Hepatocyte (in vitro differentiated cells): ENCODE data around the gene WT1. TPM values are rescaled to one million over a fixed set of nuclear protein-coding genes. Genes with fewer than 3 reads are reported as not detected.
"Not testable (repeated sequence)": the region's sequence is repeated elsewhere in the genome, so short reads cannot be mapped to it uniquely, and the experiment has no call there.

ENCODE experiments used
- DNase-seq: peaks from one replicate; pipeline ENCODE4 v3.0.0-alpha.2; 2016; ENCODE audit warnings: low spot score
- H2AFZ ChIP-seq: fragments of 200-600 bp; sonication (generic); 2 replicates; pipeline ENCODE4 v1.6.0; 2016; ENCODE audit warnings: antibody characterized with exemption, mild to moderate bottlenecking
- H3K27ac ChIP-seq: fragments of 200-600 bp; sonication (generic); 2 replicates; pipeline ENCODE4 v1.5.1; 2016; ENCODE audit warnings: mild to moderate bottlenecking
- H3K27me3 ChIP-seq: fragments of 200-600 bp; sonication (generic); 2 replicates; pipeline ENCODE4 v1.6.1; 2016
- H3K36me3 ChIP-seq: fragments of 200-600 bp; sonication (generic); replicated peaks from 2 replicates; pipeline ENCODE4 v1.5.1; 2016; ENCODE audit warnings: low read depth; ENCODE audit not compliant: insufficient read depth
- H3K4me1 ChIP-seq: fragments of 200-600 bp; sonication (generic); 2 replicates; pipeline ENCODE4 v1.5.1; 2016; ENCODE audit warnings: mild to moderate bottlenecking, moderate library complexity; ENCODE audit not compliant: insufficient read depth
- H3K4me2 ChIP-seq: fragments of 200-600 bp; sonication (generic); 2 replicates; pipeline ENCODE4 v1.6.0; 2016
- H3K4me3 ChIP-seq: fragments of 200-600 bp; sonication (generic); 2 replicates; pipeline ENCODE4 v1.5.1; 2016; ENCODE audit warnings: mild to moderate bottlenecking
- H3K79me2 ChIP-seq: fragments of 200-600 bp; sonication (generic); 2 replicates; pipeline ENCODE4 v1.6.0; 2017; ENCODE audit warnings: mild to moderate bottlenecking
- H3K9me2 ChIP-seq: fragments of 200-600 bp; sonication (generic); replicated peaks from 2 replicates; pipeline ENCODE4 v1.6.0; 2017; ENCODE audit warnings: mild to moderate bottlenecking; ENCODE audit not compliant: insufficient read depth
- H3K9me3 ChIP-seq: fragments of 200-600 bp; sonication (generic); 2 replicates; pipeline ENCODE4 v1.5.1; 2016; ENCODE audit warnings: low read depth, mild to moderate bottlenecking
- H4K20me1 ChIP-seq: fragments of 200-600 bp; sonication (generic); 2 replicates; pipeline ENCODE4 v1.6.0; 2016; ENCODE audit warnings: mild to moderate bottlenecking; ENCODE audit not compliant: insufficient read depth, poor library complexity, severe bottlenecking
- CTCF ChIP-seq: fragments of 200-600 bp; sonication (generic); IDR thresholded peaks from 2 replicates; pipeline ENCODE4 v1.5.1; 2016; ENCODE audit warnings: antibody characterized with exemption, mild to moderate bottlenecking; ENCODE audit not compliant: poor library complexity
- EZH2 ChIP-seq: fragments of 200-600 bp; sonication (generic); IDR thresholded peaks from 2 replicates; pipeline ENCODE4 v1.6.1; 2016; ENCODE audit warnings: antibody characterized with exemption, mild to moderate bottlenecking, borderline replicate concordance
- EZH2phosphoT487 ChIP-seq: fragments of 200-600 bp; sonication (generic); IDR thresholded peaks from one replicate; pipeline ENCODE4 v1.6.1; 2018; ENCODE audit warnings: antibody characterized with exemption, mild to moderate bottlenecking, low read depth, moderate library complexity; ENCODE audit not compliant: unreplicated experiment, severe bottlenecking
- WGBS: methylation state at CpG from one replicate; pipeline ENCODE4 v1.1.6; 2016; ENCODE audit warnings: low lambda C conversion rate; ENCODE audit errors: missing lambda C conversion rate; 5-methylcytosine and 5-hydroxymethylcytosine counted together
- polyA plus RNA-seq: library from polyadenylated mRNA; unstranded; fragments of >200 nt; fragmentation: Nextera tagmentation; extraction: Ambion mirVana; gene quantifications from 2 replicates; pipeline ENCODE4 v1.2.1, GENCODE V29; 2016
- total RNA-seq: library from RNA; depleted of rRNA; stranded (reverse); fragments of >200 nt; gene quantifications from 2 replicates; pipeline ENCODE4 v1.2.3, GENCODE V29; 2014

Gene WT1
- total and polyA plus RNA-seq, 2 experiments from 2014 or later = 0.37 to 0.47 TPM

- TF ChIP-seq EZH2phosphoT487 (no peak), EZH2 (no peak), CTCF (no peak)
- WGBS = 64% methylated on average over 4 of the region's 4 CpGs
- DNase-seq = no peak
- Histone ChIP-seq H3K36me3 (no peaks in the 10 kb centered on the region), H2AFZ (no peak overlapping the region), H3K79me2 (no peaks in the 10 kb centered on the region), H4K20me1 (no peaks in the 10 kb centered on the region), H3K9me2 (no peaks in the 10 kb centered on the region), H3K9me3 (no peaks in the 10 kb centered on the region), H3K27me3 (no peaks in the 10 kb centered on the region), H3K4me2 (no peak overlapping the region), H3K4me3 (no peak overlapping the region), H3K27ac (no peak overlapping the region), H3K4me1 (no peaks in the 10 kb centered on the region)
Observed at GRCh38 chr11:32472226-32472625, 36.9 kb upstream of the WT1 start.

- not testable (repeated sequence) for H3K79me2 ChIP-seq, H3K9me2 ChIP-seq, H3K4me1 ChIP-seq, H3K4me3 ChIP-seq, H3K27ac ChIP-seq, H3K4me2 ChIP-seq, H2AFZ ChIP-seq, H3K9me3 ChIP-seq, H3K36me3 ChIP-seq, H3K27me3 ChIP-seq, DNase-seq, H4K20me1 ChIP-seq
- WGBS = 87% methylated on average over 4 of the region's 4 CpGs
Observed at GRCh38 chr11:32471544-32471943, 36.2 kb upstream of the WT1 start.

- H2AFZ ChIP-seq = no peak overlapping the region
- H3K4me2 ChIP-seq = no peak overlapping the region
- no peak for TF ChIP-seq EZH2
- TF ChIP-seq EZH2phosphoT487 = no peak
- TF ChIP-seq CTCF = no peak
Observed at GRCh38 chr11:32469791-32470190, 34.5 kb upstream of the WT1 start.

GRCh38 chr11:32466279-32466915 is 31.1 kb upstream of the WT1 start:
- Histone ChIP-seq H3K27ac (no peak overlapping the region), H3K27me3 (no peaks in the 10 kb centered on the region), H3K4me1 (no peaks in the 10 kb centered on the region), H3K9me2 (no peaks in the 10 kb centered on the region), H2AFZ (no peak overlapping the region), H3K36me3 (no peaks in the 10 kb centered on the region), H3K4me2 (no peak overlapping the region), H3K4me3 (no peak overlapping the region), H3K79me2 (no peaks in the 10 kb centered on the region), H3K9me3 (no peaks in the 10 kb centered on the region), H4K20me1 (no peaks in the 10 kb centered on the region)
- DNase-seq = peak; percentile 34
- 38% methylated on average over 5 of the region's 5 CpGs for WGBS
- TF ChIP-seq CTCF = no peak
- no peak for TF ChIP-seq EZH2
- no peak for TF ChIP-seq EZH2phosphoT487

More at GRCh38 chr11:32469791-32470190, 34.5 kb upstream of the WT1 start:
- Histone ChIP-seq H3K27ac (no peak overlapping the region), H4K20me1 (no peaks in the 10 kb centered on the region), H3K9me2 (no peaks in the 10 kb centered on the region), H3K9me3 (no peaks in the 10 kb centered on the region), H3K4me1 (no peaks in the 10 kb centered on the region), H3K27me3 (no peaks in the 10 kb centered on the region), H3K79me2 (no peaks in the 10 kb centered on the region), H3K4me3 (no peak overlapping the region), H3K36me3 (no peaks in the 10 kb centered on the region)
- no peak for DNase-seq
- WGBS = 100% methylated on average over 1 of the region's 1 CpG
